HG03442 (cell line): ENCODE results near the gene NANOG.
"Not testable (repeated sequence)": the region's sequence is repeated elsewhere in the genome, so short reads cannot be mapped to it uniquely, and the experiment has no call there.

Experiments used
- ATAC-seq: cut with Tn5 transposase; IDR thresholded peaks from one replicate; pipeline ENCODE4 v1.9.1; 2021; ENCODE audit warnings: mild to moderate bottlenecking, moderate library complexity; ENCODE audit not compliant: unreplicated experiment

The NANOG gene

GRCh38 chr12:7788884-7789528 is at the start of gene NANOG:
Gene NANOG, plus strand, starts transcription at chr12:7789402. Its CDS starts 213 bp downstream, at chr12:7789615.
- not testable (repeated sequence) for ATAC-seq

GRCh38 chr12:7747246-7747645 is 42.0 kb upstream of the NANOG start, which contains the start of gene CLEC4C:
Gene CLEC4C, minus strand, starts transcription at chr12:7747375. Its CDS starts 27 bp downstream, at chr12:7747348.
- no peak for ATAC-seq

- ATAC-seq = no peak
These were observed 40.4 kb upstream of the NANOG start for GRCh38 chr12:7748852-7749251.

- ATAC-seq = no peak
These were observed 39.8 kb upstream of the NANOG start for GRCh38 chr12:7749442-7749841.

GRCh38 chr12:7750350-7750749 is 38.9 kb upstream of the NANOG start:
- ATAC-seq = no peak

GRCh38 chr12:7751394-7751793 is 37.8 kb upstream of the NANOG start:
- ATAC-seq = no peak

- ATAC-seq = not testable (repeated sequence)
These were observed 37.0 kb upstream of the NANOG start for GRCh38 chr12:7751941-7752922.

GRCh38 chr12:7755668-7756067 is 33.5 kb upstream of the NANOG start:
- ATAC-seq = not testable (repeated sequence)

GRCh38 chr12:7756993-7757392 is 32.2 kb upstream of the NANOG start:
- ATAC-seq = no peak

- no peak for ATAC-seq
These were observed 30.4 kb upstream of the NANOG start for GRCh38 chr12:7758766-7759140.

GRCh38 chr12:7769999-7770398 is 19.2 kb upstream of the NANOG start:
- ATAC-seq = no peak

GRCh38 chr12:7781274-7781673 is 7.9 kb upstream of the NANOG start:
- no peak for ATAC-seq

GRCh38 chr12:7782055-7782454 is 7.1 kb upstream of the NANOG start:
- ATAC-seq = no peak

- ATAC-seq = not testable (repeated sequence)
These were observed 5.8 kb upstream of the NANOG start for GRCh38 chr12:7783433-7783832.

- no peak for ATAC-seq
These were observed 4.5 kb upstream of the NANOG start for GRCh38 chr12:7784701-7785100.

GRCh38 chr12:7787574-7788293 is 1.5 kb upstream of the NANOG start:
- no peak for ATAC-seq

GRCh38 chr12:7788294-7788660 is 925 bp upstream of the NANOG start:
- ATAC-seq = no peak

GRCh38 chr12:7793211-7793610 is 4.0 kb downstream of the NANOG start:
- ATAC-seq = no peak

- ATAC-seq = not testable (repeated sequence)
These were observed 8.1 kb downstream of the NANOG start for GRCh38 chr12:7797269-7797668.

GRCh38 chr12:7797698-7798398 is 8.6 kb downstream of the NANOG start:
- no peak for ATAC-seq
